Activated naive CD8-positive, alpha-beta T cell treated with anti-CD3 and anti-CD28 coated beads, Interleukin-2, amount 10 ng/mL, durations not matched to agents 7 days and 5 days (primary cell): Measurements from ENCODE around the gene ATP2B2. TPM values are rescaled to one million over a fixed set of nuclear protein-coding genes. Genes with fewer than 3 reads are reported as not detected.

Experiments
- ATAC-seq: fragments of 150-1000 bp; cut with Tn5 transposase; one replicate; pipeline ENCODE4 v1.10.0; 2021; ENCODE audit warnings: low read depth, moderate library complexity
- POLR2A ChIA-PET: fragments of 350-600 bp; sonication (Branson Sonifier 250); formaldehyde crosslinking; loops from one replicate; lab custom pipeline; 2021; ENCODE audit warnings: antibody characterized with exemption; lab: Charles Lee
- DNase-seq: peaks from one replicate; pipeline ENCODE4 v3.0.0; 2021
- H3K27ac Mint-ChIP-seq: one replicate; pipeline ENCODE4 v1.8.0; 2022; ENCODE audit warnings: mild to moderate bottlenecking, mixed read lengths
- H3K27me3 Mint-ChIP-seq: one replicate; pipeline ENCODE4 v1.8.0; 2022; ENCODE audit warnings: mild to moderate bottlenecking, moderate library complexity, mixed read lengths
- H3K36me3 Mint-ChIP-seq: one replicate; pipeline ENCODE4 v1.8.0; 2021; ENCODE audit warnings: mild to moderate bottlenecking, mixed read lengths
- H3K4me1 Mint-ChIP-seq: one replicate; pipeline ENCODE4 v1.8.0; 2021; ENCODE audit warnings: mixed read lengths
- H3K4me3 Mint-ChIP-seq: one replicate; pipeline ENCODE4 v1.8.0; 2022; ENCODE audit warnings: mild to moderate bottlenecking, moderate library complexity, mixed read lengths
- H3K9me3 Mint-ChIP-seq: one replicate; pipeline ENCODE4 v1.8.0; 2021; ENCODE audit warnings: mixed read lengths
- total RNA-seq, 2 experiments: library from RNA; stranded (reverse); gene quantifications; one replicate each; pipeline ENCODE4 v1.2.3, GENCODE V29; 2021

Gene ATP2B2
- total RNA-seq, 2 experiments from 2014 or later: not detected

DNA sequence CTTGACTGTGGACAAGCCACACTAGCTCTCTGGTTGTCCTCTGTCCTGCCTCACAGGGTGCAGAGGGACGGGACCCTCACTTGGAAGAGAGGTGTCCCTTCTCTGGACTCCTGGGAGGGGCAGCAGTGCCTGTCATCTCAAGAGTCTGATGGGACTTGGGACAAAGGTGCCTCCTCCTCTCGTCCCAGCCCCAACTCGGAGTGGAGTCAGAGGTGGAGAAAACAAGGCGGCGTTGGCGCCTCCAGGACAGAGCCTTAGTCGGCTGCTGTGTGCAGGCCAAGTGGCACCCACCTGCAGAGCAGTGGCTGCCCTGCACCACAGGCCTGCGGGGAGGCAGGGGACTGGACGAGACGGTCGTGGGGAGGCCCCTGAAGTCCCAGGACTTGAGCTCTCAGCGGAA lies 175.1 kb downstream of the ATP2B2 start:
- ATAC-seq (no peak), DNase-seq (no peak)
- POLR2A ChIA-PET: no interaction called here
- no peak overlapping the region for H3K27ac Mint-ChIP-seq
- peaks cover 31% of the 10 kb centered on the region for H3K4me1 Mint-ChIP-seq
- H3K9me3 Mint-ChIP-seq: no peaks in the 10 kb centered on the region
- H3K36me3 Mint-ChIP-seq: no peaks in the 10 kb centered on the region
- peaks cover 42% of the 10 kb centered on the region for H3K27me3 Mint-ChIP-seq
- H3K4me3 Mint-ChIP-seq: no peak overlapping the region

DNA sequence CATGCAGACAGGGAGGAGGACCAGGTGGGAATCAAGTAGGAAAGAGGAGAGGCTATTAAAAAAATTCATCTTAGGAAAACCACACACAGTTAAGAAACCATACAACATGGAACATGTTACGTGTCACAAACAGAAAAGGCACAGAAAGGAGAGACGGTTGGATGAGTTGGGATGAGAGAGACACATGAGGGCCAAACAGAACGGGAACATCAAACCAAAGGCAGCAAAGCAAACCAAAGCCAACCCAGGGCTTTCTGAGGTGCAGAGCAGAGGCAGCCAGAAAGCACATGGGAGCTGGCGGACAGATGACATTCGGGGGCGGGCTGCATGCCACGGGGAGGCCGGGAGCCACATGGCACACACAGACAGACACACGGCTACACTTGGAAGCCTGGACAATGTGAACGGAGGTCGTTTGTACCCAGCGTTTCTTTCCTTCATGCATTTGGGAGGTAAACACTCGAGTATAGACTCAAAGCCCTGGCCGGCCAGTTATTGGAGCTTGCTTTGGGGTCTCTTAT lies 175.8 kb downstream of the ATP2B2 start:
- POLR2A ChIA-PET: no interaction called here
- Mint-ChIP-seq H3K4me1 (peaks cover 23% of the 10 kb centered on the region), H3K27ac (no peak overlapping the region), H3K36me3 (no peaks in the 10 kb centered on the region), H3K9me3 (no peaks in the 10 kb centered on the region), H3K4me3 (no peak overlapping the region), H3K27me3 (peaks cover 43% of the 10 kb centered on the region)
- no peak for DNase-seq
- no peak for ATAC-seq

DNA sequence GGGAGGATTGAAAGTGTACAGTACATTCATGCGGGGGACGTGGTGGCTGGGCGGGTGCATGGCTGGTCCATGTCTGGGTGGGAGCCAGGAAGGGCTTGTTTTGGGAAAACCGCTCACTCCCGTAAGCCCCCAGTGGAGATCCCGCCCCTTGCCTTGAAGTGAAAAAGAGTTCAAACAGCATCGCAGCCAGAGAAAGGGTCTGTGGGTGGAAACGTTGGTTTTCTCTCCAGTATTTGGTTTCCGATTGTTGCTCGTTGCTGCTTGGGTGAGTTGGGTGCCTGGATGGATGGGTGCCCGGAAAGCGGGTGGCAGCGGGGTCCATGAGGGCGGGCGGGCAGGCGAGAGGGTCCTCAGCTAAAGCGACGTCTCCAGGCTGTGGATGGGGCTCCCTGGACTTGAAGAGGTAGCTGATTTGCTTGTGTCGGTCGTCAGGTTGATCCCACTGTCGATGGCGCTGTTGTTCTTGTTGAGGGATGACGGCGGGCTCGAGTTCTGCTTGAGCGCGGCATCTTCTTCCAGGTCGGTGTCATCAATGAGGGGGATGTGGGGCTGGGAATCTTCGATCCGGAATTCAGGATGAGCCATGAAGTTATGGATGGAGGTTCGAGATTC lies 176.8 kb downstream of the ATP2B2 start:
- peaks cover 43% of the 10 kb centered on the region for H3K27me3 Mint-ChIP-seq
- no peak overlapping the region for H3K27ac Mint-ChIP-seq
- H3K36me3 Mint-ChIP-seq: no peaks in the 10 kb centered on the region
- ATAC-seq (no peak), DNase-seq (no peak)
- peaks cover 15% of the 10 kb centered on the region for H3K4me1 Mint-ChIP-seq
- POLR2A ChIA-PET: no interaction called here
- no peak overlapping the region for H3K4me3 Mint-ChIP-seq
- no peaks in the 10 kb centered on the region for H3K9me3 Mint-ChIP-seq

GRCh38 chr3:10327592-10327991 lies 177.8 kb downstream of the ATP2B2 start:
- Mint-ChIP-seq H3K27ac (no peak overlapping the region), H3K9me3 (no peaks in the 10 kb centered on the region), H3K27me3 (peaks cover 43% of the 10 kb centered on the region), H3K4me3 (no peak overlapping the region), H3K36me3 (no peaks in the 10 kb centered on the region), H3K4me1 (peaks cover 6% of the 10 kb centered on the region)
- DNase-seq (no peak), ATAC-seq (no peak)
- POLR2A ChIA-PET: no interaction called here

DNA sequence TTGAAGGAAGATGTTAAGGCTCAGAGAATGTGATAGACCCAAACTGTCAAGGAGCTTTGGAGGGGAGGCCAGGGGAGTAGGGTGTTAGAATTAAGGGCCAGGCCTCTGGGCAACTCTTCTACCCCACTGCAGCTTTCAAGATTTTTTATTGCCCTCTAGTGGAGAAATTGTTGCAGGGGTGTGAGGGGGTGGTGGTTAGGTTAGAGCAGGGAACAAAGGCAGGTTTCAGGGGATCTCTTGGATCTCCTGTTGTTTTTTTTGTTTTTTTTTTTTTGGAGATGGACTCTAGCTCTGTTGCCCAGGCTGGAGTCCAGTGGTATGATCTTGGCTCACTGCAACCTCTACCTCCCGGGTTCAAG lies 183.1 kb downstream of the ATP2B2 start:
- H3K4me1 Mint-ChIP-seq: peaks cover 17% of the 10 kb centered on the region
- peak overlapping the region; percentile 71 for H3K27ac Mint-ChIP-seq
- ATAC-seq (no peak), DNase-seq (no peak)
- peaks cover 4% of the 10 kb centered on the region for H3K36me3 Mint-ChIP-seq
- no peaks in the 10 kb centered on the region for H3K9me3 Mint-ChIP-seq
- POLR2A ChIA-PET: no interaction called here
- peaks cover 17% of the 10 kb centered on the region for H3K27me3 Mint-ChIP-seq
- no peak overlapping the region for H3K4me3 Mint-ChIP-seq

DNA sequence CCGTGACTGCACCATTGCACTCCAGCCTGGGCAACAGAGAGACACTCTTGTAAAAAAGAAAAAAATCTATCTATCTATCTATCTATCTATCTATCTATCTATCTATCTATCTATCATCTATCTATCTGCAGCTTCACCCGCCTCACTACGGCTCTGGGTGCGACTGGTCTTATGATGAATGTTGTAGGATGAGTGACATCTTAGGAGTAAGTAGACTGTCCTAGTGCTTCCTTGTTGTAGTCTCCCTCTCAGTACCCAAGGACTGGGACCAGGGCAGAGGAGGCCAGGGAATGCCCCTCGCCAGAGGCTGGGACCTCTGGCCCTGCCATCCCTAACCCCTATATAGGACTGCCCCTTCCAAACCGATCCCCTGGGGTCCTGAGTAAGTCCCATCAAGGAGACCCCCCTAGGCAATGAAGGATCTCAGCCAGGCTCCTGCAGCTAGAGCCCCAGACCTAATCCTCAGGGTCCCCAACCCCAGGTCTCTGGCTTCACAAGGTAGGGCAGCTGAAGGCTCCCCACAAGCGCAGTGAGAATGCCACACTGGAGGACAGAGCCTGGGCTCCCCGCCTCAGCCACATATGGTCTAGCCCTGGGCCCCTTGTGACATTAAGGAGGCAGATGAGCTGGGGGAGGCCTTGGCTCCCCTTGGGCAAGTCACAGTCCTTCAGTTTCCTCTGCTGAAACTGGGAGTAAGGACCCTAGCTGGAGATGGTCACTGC lies 183.6 kb downstream of the ATP2B2 start:
- Mint-ChIP-seq H3K4me3 (peak overlapping the region; percentile 94), H3K36me3 (peaks cover 4% of the 10 kb centered on the region), H3K4me1 (peaks cover 17% of the 10 kb centered on the region), H3K9me3 (no peaks in the 10 kb centered on the region), H3K27ac (peak overlapping the region; percentile 71), H3K27me3 (peaks cover 16% of the 10 kb centered on the region)
- no peak for ATAC-seq
- DNase-seq: no peak
- POLR2A ChIA-PET: interaction anchor here (1.4 to 1.9 kb wide), 5 partner anchors 74 to 673 kb away, joined by 3 to 10 read pairs (median 4); partner anchors contain the start of genes ARPC4, CRELD1, MTMR14 and TATDN2

DNA sequence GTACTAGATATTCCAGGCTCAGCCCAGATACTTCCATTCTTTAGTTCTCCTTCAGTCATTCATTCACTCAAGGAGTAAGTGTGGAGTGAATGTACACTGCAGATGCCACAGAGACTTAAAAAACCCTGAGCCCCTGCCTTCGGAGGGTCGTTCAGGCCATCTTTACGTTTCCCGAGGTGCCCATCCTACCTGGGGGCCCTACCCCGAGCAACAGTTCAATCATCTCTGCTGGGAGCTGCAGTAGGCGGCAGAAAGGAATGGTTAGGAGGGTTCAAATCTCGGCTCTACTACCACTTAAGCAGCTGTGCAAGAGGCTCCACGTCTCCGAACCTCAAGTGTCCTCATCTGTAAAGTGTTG lies 185.1 kb downstream of the ATP2B2 start:
- Mint-ChIP-seq H3K27me3 (peaks cover 3% of the 10 kb centered on the region), H3K4me3 (peak overlapping the region; percentile 94), H3K27ac (peak overlapping the region; percentile 85), H3K36me3 (peaks cover 4% of the 10 kb centered on the region), H3K9me3 (no peaks in the 10 kb centered on the region), H3K4me1 (peaks cover 17% of the 10 kb centered on the region)
- ATAC-seq: no peak
- POLR2A ChIA-PET: interaction anchor here (0.7 to 1.9 kb wide), 11 partner anchors 8 to 671 kb away, joined by 3 to 10 read pairs (median 4); partner anchors contain the start of genes ARPC4, CRELD1, MTMR14 and RPUSD3
- no peak for DNase-seq

GRCh38 chr3:10319804-10320203 lies 185.6 kb downstream of the ATP2B2 start:
- ATAC-seq (no peak), DNase-seq (no peak)
- peaks cover 3% of the 10 kb centered on the region for H3K27me3 Mint-ChIP-seq
- POLR2A ChIA-PET: interaction anchor here (1.7 to 1.9 kb wide), 2 partner anchors 72 to 387 kb away, joined by 8 to 10 read pairs; partner anchors contain the start of gene TATDN2
- H3K9me3 Mint-ChIP-seq: no peaks in the 10 kb centered on the region
- peaks cover 4% of the 10 kb centered on the region for H3K36me3 Mint-ChIP-seq
- peak overlapping the region; percentile 85 for H3K27ac Mint-ChIP-seq
- peaks cover 17% of the 10 kb centered on the region for H3K4me1 Mint-ChIP-seq
- peak overlapping the region; percentile 94 for H3K4me3 Mint-ChIP-seq

DNA sequence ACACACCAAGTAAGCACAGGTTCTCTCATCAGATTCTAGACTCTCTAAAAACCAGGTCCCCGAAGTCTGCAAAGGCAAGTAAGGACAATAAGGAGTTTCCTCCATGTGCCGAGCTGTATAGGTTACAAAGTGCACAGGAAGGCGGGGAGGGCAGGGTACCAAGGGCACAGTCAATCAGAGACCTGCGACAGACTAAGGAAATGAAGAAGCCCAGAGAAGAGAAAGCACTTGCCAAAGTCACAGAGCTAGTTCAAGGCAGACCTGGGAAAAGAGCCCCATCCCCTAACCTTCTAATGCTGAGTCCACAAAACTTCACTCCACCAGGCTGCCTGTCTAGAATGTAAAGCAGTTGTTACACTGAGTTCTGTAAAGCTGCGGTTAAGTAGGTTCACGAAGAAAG lies 186.1 kb downstream of the ATP2B2 start:
- DNase-seq: no peak
- Mint-ChIP-seq H3K27ac (peak overlapping the region; percentile 67), H3K4me3 (peak overlapping the region; percentile 81), H3K36me3 (peaks cover 4% of the 10 kb centered on the region), H3K27me3 (no peaks in the 10 kb centered on the region), H3K9me3 (no peaks in the 10 kb centered on the region), H3K4me1 (peaks cover 17% of the 10 kb centered on the region)
- POLR2A ChIA-PET: no interaction called here
- ATAC-seq: no peak

GRCh38 chr3:10317961-10318350 lies 187.4 kb downstream of the ATP2B2 start:
- no peaks in the 10 kb centered on the region for H3K27me3 Mint-ChIP-seq
- ATAC-seq (no peak), DNase-seq (no peak)
- peaks cover 4% of the 10 kb centered on the region for H3K36me3 Mint-ChIP-seq
- peaks cover 17% of the 10 kb centered on the region for H3K4me1 Mint-ChIP-seq
- no peak overlapping the region for H3K4me3 Mint-ChIP-seq
- POLR2A ChIA-PET: no interaction called here
- no peaks in the 10 kb centered on the region for H3K9me3 Mint-ChIP-seq
- no peak overlapping the region for H3K27ac Mint-ChIP-seq

- Mint-ChIP-seq H3K4me1 (peaks cover 17% of the 10 kb centered on the region), H3K9me3 (no peaks in the 10 kb centered on the region), H3K36me3 (peaks cover 4% of the 10 kb centered on the region), H3K4me3 (no peak overlapping the region), H3K27ac (no peak overlapping the region), H3K27me3 (no peaks in the 10 kb centered on the region)
- ATAC-seq (no peak), DNase-seq (no peak)
- POLR2A ChIA-PET: no interaction called here
These were observed 187.9 kb downstream of the ATP2B2 start for GRCh38 chr3:10317311-10317960.

DNA sequence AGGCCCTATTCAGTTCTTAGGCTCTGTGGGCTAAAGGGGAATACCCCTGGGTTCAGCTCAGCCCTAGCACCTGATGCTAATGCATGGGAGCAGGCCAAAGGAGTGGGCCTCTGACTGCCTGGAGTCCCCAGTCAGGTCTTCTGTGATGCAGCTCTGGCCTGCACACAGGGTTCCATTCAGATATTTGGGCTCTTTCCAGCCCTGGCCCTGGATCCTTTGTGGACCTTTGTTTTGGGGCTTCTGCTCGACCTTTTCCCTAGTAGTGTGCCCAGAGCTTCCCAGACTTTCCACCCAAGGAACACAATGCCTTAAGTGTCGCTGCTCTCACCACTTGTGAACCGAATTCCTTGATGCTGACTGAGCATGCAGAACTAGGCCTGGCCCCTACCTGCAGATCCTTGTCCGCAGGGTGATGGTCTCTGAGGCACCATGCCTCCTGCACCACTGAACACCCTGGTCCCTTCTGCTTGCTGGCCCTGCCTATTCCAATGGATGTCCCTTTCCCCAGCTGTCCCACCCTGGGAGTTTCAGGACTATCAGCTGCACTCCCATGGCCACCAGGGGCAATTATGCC lies 189.5 kb downstream of the ATP2B2 start:
- no peak for ATAC-seq
- POLR2A ChIA-PET: no interaction called here
- Mint-ChIP-seq H3K9me3 (no peaks in the 10 kb centered on the region), H3K36me3 (peaks cover 7% of the 10 kb centered on the region), H3K4me3 (no peak overlapping the region), H3K27ac (no peak overlapping the region), H3K4me1 (peaks cover 12% of the 10 kb centered on the region), H3K27me3 (no peaks in the 10 kb centered on the region)
- DNase-seq: no peak

GRCh38 chr3:10315101-10315500 lies 190.3 kb downstream of the ATP2B2 start:
- DNase-seq (no peak), ATAC-seq (no peak)
- H3K9me3 Mint-ChIP-seq: no peaks in the 10 kb centered on the region
- no peaks in the 10 kb centered on the region for H3K27me3 Mint-ChIP-seq
- POLR2A ChIA-PET: no interaction called here
- H3K27ac Mint-ChIP-seq: no peak overlapping the region
- peaks cover 7% of the 10 kb centered on the region for H3K36me3 Mint-ChIP-seq
- H3K4me1 Mint-ChIP-seq: peaks cover 10% of the 10 kb centered on the region
- no peak overlapping the region for H3K4me3 Mint-ChIP-seq
